GM19043 (cell line): ENCODE results near the gene HOXC9.

Experiments used
- ATAC-seq: cut with Tn5 transposase; IDR thresholded peaks from one replicate; pipeline ENCODE4 v1.9.1; 2021; ENCODE audit warnings: low read depth; ENCODE audit not compliant: unreplicated experiment

The HOXC9 gene

DNA sequence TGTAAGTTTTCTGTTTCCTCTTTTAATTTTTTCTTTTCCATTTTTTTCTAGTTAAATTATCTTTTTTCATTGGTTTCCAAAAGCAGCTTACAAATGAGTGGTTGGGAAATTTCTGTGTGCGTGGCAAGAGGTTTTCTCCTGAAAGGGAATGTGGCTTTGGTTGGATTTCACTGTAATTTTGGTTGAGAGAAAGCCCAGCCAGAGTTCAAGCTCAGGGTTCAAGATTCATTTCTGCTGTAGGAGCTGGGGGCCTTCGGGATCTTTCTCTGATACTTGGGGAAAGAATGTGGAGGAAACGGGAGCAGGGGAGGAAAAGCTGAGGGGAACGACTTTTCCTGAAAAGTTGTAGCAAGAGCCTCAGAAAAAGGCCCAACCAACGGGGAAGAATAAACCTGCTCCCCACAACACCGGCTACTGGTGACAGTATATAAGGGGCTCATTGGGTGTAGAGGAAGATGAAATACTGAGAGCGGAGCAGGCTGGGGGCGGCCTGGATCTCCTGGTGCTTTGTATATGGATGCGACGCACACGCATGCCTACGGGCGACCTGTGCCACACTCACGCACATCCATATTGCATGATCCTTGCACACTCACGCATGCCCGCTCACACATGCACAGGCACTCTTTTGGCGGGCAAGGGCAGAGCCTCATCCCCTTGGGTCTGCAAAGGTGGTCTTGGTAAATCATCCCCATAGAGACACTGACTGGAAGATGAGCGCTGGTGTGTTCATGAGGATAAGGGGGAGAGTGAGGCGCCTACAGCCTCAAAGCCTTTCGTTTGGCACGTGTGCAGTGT is 13.1 kb upstream of the HOXC9 start:
- ATAC-seq: no peak

- ATAC-seq: no peak
Measured at GRCh38 chr12:53987787-53988230, 12.2 kb upstream of the HOXC9 start.

- no peak for ATAC-seq
Measured at GRCh38 chr12:53988541-53989226, 11.3 kb upstream of the HOXC9 start.

GRCh38 chr12:53989227-53990113 is 10.5 kb upstream of the HOXC9 start:
- ATAC-seq: no peak

GRCh38 chr12:53990311-53991076 is 9.5 kb upstream of the HOXC9 start:
- no peak for ATAC-seq

- no peak for ATAC-seq
Measured at GRCh38 chr12:53991077-53991460, 8.9 kb upstream of the HOXC9 start.

DNA sequence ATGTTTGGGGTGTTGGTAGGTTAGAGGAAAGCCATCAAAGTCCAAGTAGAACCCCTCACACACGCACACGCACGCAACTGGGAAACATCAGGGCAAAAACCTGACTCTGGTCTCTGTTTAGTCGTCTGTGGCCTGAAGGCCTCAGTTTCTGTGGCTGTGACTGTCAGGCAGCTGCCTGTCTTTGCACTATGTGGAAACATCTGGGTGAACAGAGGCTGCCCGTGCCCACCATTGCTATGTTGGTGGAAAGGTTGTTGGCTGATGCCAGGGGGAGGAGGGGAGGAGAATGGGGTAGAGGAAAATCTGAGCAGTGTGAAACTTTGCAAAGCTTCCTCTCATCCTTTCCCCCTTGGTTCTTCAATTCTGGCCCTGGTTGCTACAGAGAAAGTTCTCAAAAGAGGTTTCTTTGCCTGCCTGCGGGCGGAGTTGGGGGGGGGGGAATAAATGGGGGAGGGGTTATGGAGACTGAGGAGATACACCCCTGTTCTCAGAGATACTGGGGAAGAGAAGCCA is 7.5 kb upstream of the HOXC9 start:
- ATAC-seq: no peak

DNA sequence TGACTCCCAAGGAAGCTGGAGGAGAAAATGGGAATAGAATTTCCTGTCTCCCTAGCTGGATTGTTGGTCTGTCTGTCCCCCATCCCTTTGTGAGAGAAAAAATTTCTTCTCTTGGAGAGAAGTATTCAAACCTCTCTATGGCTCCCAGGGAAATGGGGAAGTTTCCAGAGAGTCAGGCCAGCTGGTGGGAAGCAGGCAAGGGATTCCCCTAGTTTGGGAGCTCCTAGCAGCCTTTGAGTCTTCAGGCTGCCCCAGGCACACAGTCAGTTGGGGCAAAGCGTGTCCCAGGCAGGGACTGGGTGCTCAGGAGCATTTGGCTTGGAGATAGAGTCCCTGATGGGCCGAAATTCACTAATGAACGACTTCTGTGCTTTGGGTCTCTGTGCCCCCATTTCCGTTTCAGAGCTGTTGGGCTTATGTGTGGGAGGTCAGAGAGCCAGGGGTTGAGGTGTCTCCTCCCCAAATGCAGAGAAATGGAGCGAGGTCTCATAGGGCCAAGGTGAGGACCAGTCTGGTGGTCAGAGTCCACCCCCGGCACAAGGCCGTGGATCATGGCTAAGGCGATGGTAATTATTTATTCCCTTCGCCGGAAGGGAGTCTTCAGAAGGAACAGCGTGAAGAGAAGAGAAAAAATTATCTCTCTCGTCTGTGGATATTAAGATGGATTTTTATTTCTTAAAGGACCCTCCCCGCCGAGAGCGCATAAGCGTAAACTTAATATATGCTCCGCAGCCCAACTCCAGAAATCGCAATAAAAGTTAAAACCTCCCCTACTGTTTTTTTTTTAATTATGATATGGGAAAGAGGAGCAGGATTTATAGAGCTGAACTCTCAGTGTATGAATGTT is 6.6 kb upstream of the HOXC9 start:
- no peak for ATAC-seq

- ATAC-seq: no peak
Measured at GRCh38 chr12:53994009-53994263, 6.0 kb upstream of the HOXC9 start.

- ATAC-seq: no peak
Measured at GRCh38 chr12:53994264-53995001, 5.5 kb upstream of the HOXC9 start.

DNA sequence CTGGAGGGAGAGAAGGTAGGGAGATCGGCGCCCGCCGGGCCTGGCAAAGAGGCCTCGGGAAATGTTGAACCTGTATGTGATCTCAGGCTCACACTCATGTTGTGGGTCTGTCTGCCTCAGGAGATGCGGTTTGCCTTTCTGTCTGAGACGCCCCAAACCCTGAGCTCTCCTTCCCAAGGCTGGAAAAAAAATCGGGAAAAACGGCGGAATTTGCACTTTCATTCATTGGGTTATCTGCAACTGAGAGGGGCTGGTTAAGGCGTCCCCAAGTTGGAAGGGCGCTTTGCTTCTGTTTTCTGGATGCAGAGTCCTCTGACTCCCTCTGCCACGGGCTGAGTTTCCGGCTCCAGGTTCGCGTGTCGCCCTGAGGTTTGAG is 5.0 kb upstream of the HOXC9 start:
- ATAC-seq: no peak

DNA sequence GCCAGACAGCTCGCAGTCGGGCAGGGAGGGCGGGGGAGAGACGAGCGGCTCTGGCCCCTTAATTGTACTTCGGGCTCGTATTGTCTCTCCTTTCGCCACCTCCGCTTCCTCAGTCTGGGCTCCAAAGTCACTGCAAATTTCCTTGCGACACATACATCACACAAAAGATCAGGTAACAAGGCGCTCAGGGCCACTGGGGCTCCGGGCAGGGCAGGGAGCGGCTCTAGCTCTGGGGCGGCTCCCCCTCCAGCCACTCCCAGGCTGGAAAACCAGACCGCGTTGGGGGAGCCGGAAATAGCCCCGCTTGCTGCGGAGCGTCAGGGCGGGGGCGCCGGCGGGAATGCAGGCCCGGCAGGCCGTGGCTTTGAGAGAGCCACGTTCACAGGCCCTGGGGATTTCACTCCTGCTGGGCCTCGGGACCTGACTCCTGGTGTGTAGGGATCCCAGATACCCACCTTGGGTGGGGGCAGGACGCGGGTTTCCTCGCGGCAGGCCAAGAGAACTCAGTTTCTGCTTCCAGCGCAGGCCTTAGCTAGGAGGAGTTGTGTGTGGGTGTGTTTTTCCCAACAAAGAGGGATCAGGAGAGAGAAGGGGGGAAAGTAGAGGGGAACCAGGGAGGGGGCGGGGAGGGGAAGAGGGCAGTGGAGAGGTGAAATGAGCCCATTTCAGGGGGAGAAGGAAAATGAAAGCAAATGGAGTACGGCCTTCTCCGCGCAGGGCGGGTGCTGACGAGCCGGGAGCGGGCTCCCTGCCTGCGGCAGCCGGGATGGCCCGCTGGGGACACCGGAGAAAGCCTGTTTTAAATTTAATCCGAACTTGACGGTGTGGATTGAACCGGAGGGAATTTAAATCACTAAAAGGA is 4.4 kb upstream of the HOXC9 start:
- no peak for ATAC-seq

DNA sequence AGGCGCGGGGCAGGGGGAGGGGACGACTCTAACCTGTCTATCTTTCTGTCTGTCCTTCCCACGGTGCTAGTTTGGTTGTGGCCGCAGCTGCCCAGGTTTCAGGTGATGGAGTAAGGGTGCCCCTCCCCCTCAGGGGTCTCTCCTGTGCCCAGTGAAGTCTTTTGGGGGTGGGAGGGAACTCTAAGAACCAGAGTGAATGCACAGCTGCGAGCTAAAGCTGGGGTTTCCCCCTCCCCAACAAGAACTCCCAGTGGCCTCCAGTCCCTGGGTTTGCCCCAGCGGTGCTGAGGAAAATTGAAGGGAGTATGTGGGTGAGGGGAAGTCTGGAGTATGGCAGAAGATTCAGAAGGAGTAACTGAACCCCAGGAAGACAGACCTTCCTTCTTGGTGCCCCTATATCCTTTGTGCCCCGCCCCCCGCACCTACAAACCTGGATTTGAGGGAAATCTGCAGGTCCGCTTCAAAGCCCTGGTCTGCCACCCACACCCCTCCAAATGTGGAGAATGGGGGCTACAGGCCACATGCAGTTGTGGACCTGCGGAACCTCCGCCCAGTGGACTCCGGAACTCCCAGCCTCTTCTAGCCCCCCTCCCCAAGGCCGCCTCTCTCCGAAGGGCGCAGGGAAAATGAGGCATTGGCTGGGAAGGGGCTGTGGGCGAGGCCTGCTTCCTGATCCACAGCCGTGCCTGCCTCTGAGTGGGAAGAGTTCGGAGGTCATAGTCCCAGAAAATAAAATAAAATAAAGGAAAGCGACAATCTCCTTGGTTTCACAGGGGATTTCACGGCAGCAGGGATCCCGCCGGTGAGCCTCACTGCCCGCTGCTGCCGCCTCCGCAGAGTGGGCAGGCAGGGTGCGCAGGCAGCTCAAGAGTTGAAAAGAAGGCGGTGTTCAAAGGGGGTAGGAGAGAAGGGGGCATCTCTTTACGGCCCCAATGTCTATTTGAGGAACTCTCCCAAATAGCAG is 3.4 kb upstream of the HOXC9 start:
- ATAC-seq: no peak

DNA sequence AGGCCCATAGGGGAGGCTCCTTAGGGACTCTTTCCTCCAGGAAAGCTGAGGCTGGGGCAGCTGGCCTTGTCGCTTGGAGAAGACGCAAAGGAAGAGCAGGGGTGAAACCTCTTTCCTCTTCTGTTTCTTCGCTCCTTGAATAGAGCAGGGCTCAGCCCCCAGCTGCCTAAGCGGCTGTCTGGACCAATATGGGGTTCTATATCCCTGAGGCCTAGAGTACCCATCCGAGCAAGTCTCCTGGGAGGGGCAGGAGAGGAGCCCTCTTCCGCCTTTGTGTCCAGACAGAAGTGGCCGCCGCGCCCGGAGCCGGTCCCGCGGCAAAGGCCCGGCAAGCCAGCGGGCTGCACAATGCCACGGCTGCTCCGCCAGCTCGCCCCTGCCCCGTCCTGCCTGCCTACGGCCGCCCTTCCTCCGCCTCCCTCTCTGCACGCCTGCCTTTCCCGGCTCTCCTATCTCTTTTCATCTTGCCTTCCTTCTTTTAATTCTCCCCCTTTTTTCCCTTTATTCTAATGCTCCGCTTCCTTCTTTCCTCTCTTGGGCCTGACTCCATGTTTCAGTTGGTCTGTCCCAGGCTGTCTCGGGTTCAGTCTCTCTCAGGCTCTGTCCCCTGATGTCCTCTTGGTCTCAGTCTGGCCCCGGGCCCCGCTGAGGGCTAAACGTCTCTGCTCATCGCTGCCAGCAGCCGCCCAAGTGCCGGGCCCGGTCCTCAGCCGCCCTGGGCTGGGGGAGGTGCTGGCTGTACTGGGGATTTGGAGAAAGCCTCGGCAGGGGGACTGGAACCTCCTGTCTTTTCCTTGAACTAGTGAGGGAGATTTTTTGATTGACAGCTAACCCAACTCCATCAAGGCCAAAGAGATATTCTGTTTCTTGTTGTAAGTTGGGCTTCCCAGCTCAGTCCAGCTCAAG is 2.5 kb upstream of the HOXC9 start:
- no peak for ATAC-seq

DNA sequence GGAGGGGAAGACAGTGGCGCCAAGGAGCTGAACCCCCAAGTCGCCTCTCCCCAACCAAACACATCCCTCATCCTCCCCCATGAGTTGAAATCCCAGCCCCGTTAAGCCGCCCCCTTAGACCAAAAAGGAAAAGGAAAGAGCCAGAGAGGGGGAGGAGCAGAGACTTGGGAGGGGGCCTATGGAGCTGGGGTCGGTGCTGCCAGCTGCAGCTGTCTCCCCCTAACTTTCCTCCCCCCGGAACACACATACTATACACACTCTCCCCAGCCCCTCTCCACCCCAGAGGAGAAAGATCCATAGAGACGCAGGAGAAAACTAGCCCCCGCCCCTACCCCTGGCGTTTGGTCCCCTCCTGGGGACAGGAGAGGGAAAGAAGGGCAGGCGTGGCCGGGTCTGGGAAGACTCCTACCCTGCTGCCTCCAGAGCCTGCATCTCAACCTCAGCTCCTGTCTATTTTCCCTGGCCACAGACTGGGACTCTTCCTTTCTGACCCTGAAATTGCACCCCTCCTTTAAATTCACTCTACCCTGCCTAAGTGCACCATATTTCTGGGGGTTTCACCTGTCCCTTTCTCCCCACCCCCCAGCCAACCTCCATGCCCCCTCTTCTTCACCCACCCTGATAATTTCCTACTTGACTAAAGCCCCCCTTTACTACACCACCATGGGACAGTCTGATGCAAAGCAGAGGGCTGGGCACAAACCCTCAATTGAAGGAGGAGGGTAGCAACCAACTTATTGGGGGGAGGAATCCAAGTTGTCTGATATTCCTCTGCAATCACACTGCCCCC is 1.7 kb upstream of the HOXC9 start:
- no peak for ATAC-seq
